ENCODE measurements around the gene DBR1.
"Not testable (repeated sequence)": the region's sequence is repeated elsewhere in the genome, so short reads cannot be mapped to it uniquely, and the experiment has no call there.

The DBR1 gene

GRCh38 chr3:138154534-138154933 is 20.2 kb downstream of the DBR1 start:
- no peak overlapping the region for H3K27ac ChIP-seq (ENCODE audit: low read depth, low read length)
- no peaks in the 10 kb centered on the region for H3K36me3 ChIP-seq (ENCODE audit: control insufficient read depth in 5 of 5, insufficient read depth in 5 of 5, low read length in 5 of 5)
- peaks cover 0 to 3% (median 0%) of the 10 kb centered on the region in 5 donors for H3K9me3 ChIP-seq (ENCODE audit: control insufficient read depth in 5 of 5, low read length in 5 of 5)
- H3K4me1 ChIP-seq (ENCODE audit: control insufficient read depth in 5 of 5, insufficient read depth in 5 of 5, low read length in 5 of 5) = no peaks in the 10 kb centered on the region
- H3K27me3 ChIP-seq (ENCODE audit: control insufficient read depth in 5 of 5, insufficient read depth in 4 of 5, low read length in 5 of 5) = no peaks in the 10 kb centered on the region
- H3K4me3 ChIP-seq (ENCODE audit: low read depth in 1 of 5, low read length in 5 of 5) = no peak overlapping the region
- no peak overlapping the region for H3K9ac ChIP-seq (ENCODE audit: low read length in 5 of 5)

- H3K27me3 ChIP-seq (ENCODE audit: control insufficient read depth in 5 of 5, insufficient read depth in 4 of 5, low read length in 5 of 5) = no peaks in the 10 kb centered on the region
- no peak overlapping the region for H3K27ac ChIP-seq (ENCODE audit: low read depth, low read length)
- no peak overlapping the region for H3K4me3 ChIP-seq (ENCODE audit: low read depth in 1 of 5, low read length in 5 of 5)
- no peaks in the 10 kb centered on the region for H3K4me1 ChIP-seq (ENCODE audit: control insufficient read depth in 5 of 5, insufficient read depth in 5 of 5, low read length in 5 of 5)
- no peak overlapping the region for H3K9ac ChIP-seq (ENCODE audit: low read length in 5 of 5)
- no peaks in the 10 kb centered on the region for H3K9me3 ChIP-seq (ENCODE audit: control insufficient read depth in 5 of 5, low read length in 5 of 5)
- no peaks in the 10 kb centered on the region for H3K36me3 ChIP-seq (ENCODE audit: control insufficient read depth in 5 of 5, insufficient read depth in 5 of 5, low read length in 5 of 5)
Observed at GRCh38 chr3:138148503-138148902, 26.2 kb downstream of the DBR1 start.

GRCh38 chr3:138142181-138142580 is 32.5 kb downstream of the DBR1 start:
- H3K4me3 ChIP-seq (ENCODE audit: low read depth in 1 of 5, low read length in 5 of 5); H3K36me3 ChIP-seq (ENCODE audit: control insufficient read depth in 5 of 5, insufficient read depth in 5 of 5, low read length in 5 of 5); H3K9me3 ChIP-seq (ENCODE audit: control insufficient read depth in 5 of 5, low read length in 5 of 5); H3K4me1 ChIP-seq (ENCODE audit: control insufficient read depth in 5 of 5, insufficient read depth in 5 of 5, low read length in 5 of 5); H3K9ac ChIP-seq (ENCODE audit: low read length in 5 of 5); H3K27me3 ChIP-seq (ENCODE audit: control insufficient read depth in 5 of 5, insufficient read depth in 4 of 5, low read length in 5 of 5); H3K27ac ChIP-seq (ENCODE audit: low read depth, low read length): not testable (repeated sequence)

- Histone ChIP-seq H3K27me3 (ENCODE audit: control insufficient read depth in 5 of 5, insufficient read depth in 4 of 5, low read length in 5 of 5) (no peaks in the 10 kb centered on the region), H3K4me3 (ENCODE audit: low read depth in 1 of 5, low read length in 5 of 5) (no peak overlapping the region), H3K9me3 (ENCODE audit: control insufficient read depth in 5 of 5, low read length in 5 of 5) (no peaks in the 10 kb centered on the region)
Observed at GRCh38 chr3:138140940-138141339, 33.8 kb downstream of the DBR1 start.

GRCh38 chr3:138139691-138140090 is 35.0 kb downstream of the DBR1 start:
- Histone ChIP-seq H3K4me1 (ENCODE audit: control insufficient read depth in 5 of 5, insufficient read depth in 5 of 5, low read length in 5 of 5) (peaks cover 0 to 9% (median 4%) of the 10 kb centered on the region in 5 donors), H3K27me3 (ENCODE audit: control insufficient read depth in 5 of 5, insufficient read depth in 4 of 5, low read length in 5 of 5) (no peaks in the 10 kb centered on the region), H3K9me3 (ENCODE audit: control insufficient read depth in 5 of 5, low read length in 5 of 5) (no peaks in the 10 kb centered on the region), H3K27ac (ENCODE audit: low read depth, low read length) (no peak overlapping the region), H3K9ac (ENCODE audit: low read length in 5 of 5) (no peak overlapping the region), H3K4me3 (ENCODE audit: low read depth in 1 of 5, low read length in 5 of 5) (no peak overlapping the region), H3K36me3 (ENCODE audit: control insufficient read depth in 5 of 5, insufficient read depth in 5 of 5, low read length in 5 of 5) (no peaks in the 10 kb centered on the region)

More at GRCh38 chr3:138140940-138141339, 33.8 kb downstream of the DBR1 start:
- no peak overlapping the region for H3K9ac ChIP-seq (ENCODE audit: low read length in 5 of 5)
- no peaks in the 10 kb centered on the region for H3K36me3 ChIP-seq (ENCODE audit: control insufficient read depth in 5 of 5, insufficient read depth in 5 of 5, low read length in 5 of 5)
- H3K27ac ChIP-seq (ENCODE audit: low read depth, low read length) = no peak overlapping the region
- peaks cover 0 to 9% (median 4%) of the 10 kb centered on the region in 5 donors for H3K4me1 ChIP-seq (ENCODE audit: control insufficient read depth in 5 of 5, insufficient read depth in 5 of 5, low read length in 5 of 5)

GRCh38 chr3:138137861-138138260 is 36.9 kb downstream of the DBR1 start:
- Histone ChIP-seq H3K36me3 (ENCODE audit: control insufficient read depth in 5 of 5, insufficient read depth in 5 of 5, low read length in 5 of 5) (no peaks in the 10 kb centered on the region), H3K9ac (ENCODE audit: low read length in 5 of 5) (no peak overlapping the region), H3K27ac (ENCODE audit: low read depth, low read length) (no peak overlapping the region), H3K9me3 (ENCODE audit: control insufficient read depth in 5 of 5, low read length in 5 of 5) (no peaks in the 10 kb centered on the region), H3K4me1 (ENCODE audit: control insufficient read depth in 5 of 5, insufficient read depth in 5 of 5, low read length in 5 of 5) (peaks cover 0 to 16% (median 6%) of the 10 kb centered on the region in 5 donors), H3K27me3 (ENCODE audit: control insufficient read depth in 5 of 5, insufficient read depth in 4 of 5, low read length in 5 of 5) (no peaks in the 10 kb centered on the region), H3K4me3 (ENCODE audit: low read depth in 1 of 5, low read length in 5 of 5) (no peak overlapping the region)

- H3K27me3 ChIP-seq (ENCODE audit: control insufficient read depth in 5 of 5, insufficient read depth in 4 of 5, low read length in 5 of 5) = no peaks in the 10 kb centered on the region
- no peaks in the 10 kb centered on the region for H3K9me3 ChIP-seq (ENCODE audit: control insufficient read depth in 5 of 5, low read length in 5 of 5)
- peaks cover 0 to 16% (median 6%) of the 10 kb centered on the region in 5 donors for H3K4me1 ChIP-seq (ENCODE audit: control insufficient read depth in 5 of 5, insufficient read depth in 5 of 5, low read length in 5 of 5)
- no peak overlapping the region for H3K9ac ChIP-seq (ENCODE audit: low read length in 5 of 5)
- no peak overlapping the region for H3K27ac ChIP-seq (ENCODE audit: low read depth, low read length)
- no peaks in the 10 kb centered on the region for H3K36me3 ChIP-seq (ENCODE audit: control insufficient read depth in 5 of 5, insufficient read depth in 5 of 5, low read length in 5 of 5)
- H3K4me3 ChIP-seq (ENCODE audit: low read depth in 1 of 5, low read length in 5 of 5) = no peak overlapping the region
Observed at GRCh38 chr3:138136201-138136600, 38.5 kb downstream of the DBR1 start.

- H3K27me3 ChIP-seq (ENCODE audit: control insufficient read depth in 5 of 5, insufficient read depth in 4 of 5, low read length in 5 of 5) = no peaks in the 10 kb centered on the region
- H3K4me3 ChIP-seq (ENCODE audit: low read depth in 1 of 5, low read length in 5 of 5) = no peak overlapping the region
- H3K9me3 ChIP-seq (ENCODE audit: control insufficient read depth in 5 of 5, low read length in 5 of 5) = no peaks in the 10 kb centered on the region
- H3K36me3 ChIP-seq (ENCODE audit: control insufficient read depth in 5 of 5, insufficient read depth in 5 of 5, low read length in 5 of 5) = no peaks in the 10 kb centered on the region
- peaks cover 0 to 16% (median 6%) of the 10 kb centered on the region in 5 donors for H3K4me1 ChIP-seq (ENCODE audit: control insufficient read depth in 5 of 5, insufficient read depth in 5 of 5, low read length in 5 of 5)
- H3K27ac ChIP-seq (ENCODE audit: low read depth, low read length) = no peak overlapping the region
- H3K9ac ChIP-seq (ENCODE audit: low read length in 5 of 5) = no peak overlapping the region
Observed at GRCh38 chr3:138135833-138136194, 38.9 kb downstream of the DBR1 start.

GRCh38 chr3:138135146-138135832 is 39.4 kb downstream of the DBR1 start:
- Histone ChIP-seq H3K9me3 (ENCODE audit: control insufficient read depth in 5 of 5, low read length in 5 of 5) (no peaks in the 10 kb centered on the region), H3K27ac (ENCODE audit: low read depth, low read length) (no peak overlapping the region), H3K9ac (ENCODE audit: low read length in 5 of 5) (no peak overlapping the region), H3K27me3 (ENCODE audit: control insufficient read depth in 5 of 5, insufficient read depth in 4 of 5, low read length in 5 of 5) (no peaks in the 10 kb centered on the region), H3K4me3 (ENCODE audit: low read depth in 1 of 5, low read length in 5 of 5) (no peak overlapping the region), H3K4me1 (ENCODE audit: control insufficient read depth in 5 of 5, insufficient read depth in 5 of 5, low read length in 5 of 5) (peaks cover 0 to 16% (median 6%) of the 10 kb centered on the region in 5 donors), H3K36me3 (ENCODE audit: control insufficient read depth in 5 of 5, insufficient read depth in 5 of 5, low read length in 5 of 5) (no peaks in the 10 kb centered on the region)

GRCh38 chr3:138132239-138132638 is 42.5 kb downstream of the DBR1 start, which contains the start of gene A4GNT:
A4GNT (minus strand) TSS chr3:138132390; CDS start chr3:138131256, 1,134 bp downstream.
- no peak within 1 kb of the TSS for H3K9ac ChIP-seq (ENCODE audit: low read length in 5 of 5)
- H3K9me3 ChIP-seq (ENCODE audit: control insufficient read depth in 5 of 5, low read length in 5 of 5) = no peaks in the 10 kb centered on the region
- H3K27ac ChIP-seq (ENCODE audit: low read depth, low read length) = no peak within 1 kb of the TSS
- H3K36me3 ChIP-seq (ENCODE audit: control insufficient read depth in 5 of 5, insufficient read depth in 5 of 5, low read length in 5 of 5) = no peaks in the 10 kb centered on the region
- peaks cover 0 to 11% (median 4%) of the 10 kb centered on the region in 5 donors for H3K4me1 ChIP-seq (ENCODE audit: control insufficient read depth in 5 of 5, insufficient read depth in 5 of 5, low read length in 5 of 5)
- no peaks in the 10 kb centered on the region for H3K27me3 ChIP-seq (ENCODE audit: control insufficient read depth in 5 of 5, insufficient read depth in 4 of 5, low read length in 5 of 5)
- H3K4me3 ChIP-seq (ENCODE audit: low read depth in 1 of 5, low read length in 5 of 5) = no peak within 1 kb of the TSS
